Kidney (tissue), 14 donors: ENCODE measurements around the gene PPM1L. TPM values are rescaled to one million over a fixed set of nuclear protein-coding genes. Genes with fewer than 3 reads are reported as not detected.

Experiments
- DNase-seq, 5 donors: peaks; one replicate each; pipeline ENCODE4 v3.0.0-alpha.2; 2013 to 2020
- FAIRE-seq: peaks from 2 replicates; lab custom pipeline; 2012; peaks lifted over from hg19 to GRCh38; lab: Jason Lieb, UNC
- H3K27ac ChIP-seq, 2 donors: one replicate each; pipeline ENCODE4 v1.7.0; 2013; ENCODE audit warnings: low read depth in 2 of 2, low read length in 2 of 2, inconsistent platforms in 1 of 2
- H3K27me3 ChIP-seq: one replicate; pipeline ENCODE4 v1.7.1; 2013; ENCODE audit warnings: low read length, inconsistent platforms; ENCODE audit not compliant: control insufficient read depth, insufficient read depth
- H3K36me3 ChIP-seq, 3 donors: one replicate each; pipeline versions ENCODE4 v1.7.0 to v1.7.1; 2013; ENCODE audit warnings: low read length in 3 of 3, control low read depth in 1 of 3, inconsistent platforms in 1 of 3; ENCODE audit not compliant: insufficient read depth in 3 of 3, control insufficient read depth in 2 of 3
- H3K4me1 ChIP-seq, 3 donors: one replicate each; pipeline versions ENCODE4 v1.7.0 to v1.7.1; 2013; ENCODE audit warnings: low read length in 3 of 3, inconsistent platforms in 1 of 3, low read depth in 1 of 3; ENCODE audit not compliant: control insufficient read depth in 2 of 3, insufficient read depth in 2 of 3
- H3K4me3 ChIP-seq, 3 donors: one replicate each; pipeline versions ENCODE4 v1.7.0 to v1.8.1; 2013; ENCODE audit warnings: low read length in 3 of 3, control low read depth in 1 of 3, inconsistent platforms in 1 of 3
- H3K9ac ChIP-seq, 3 donors: one replicate each; pipeline versions ENCODE4 v1.7.0 to v1.7.1; 2013; ENCODE audit warnings: low read length in 3 of 3, control low read depth in 1 of 3, inconsistent platforms in 1 of 3
- H3K9me3 ChIP-seq, 3 donors: one replicate each; pipeline versions ENCODE4 v1.7.0 to v1.7.1; 2013; ENCODE audit warnings: low read length in 3 of 3, control low read depth in 1 of 3, inconsistent platforms in 1 of 3; ENCODE audit not compliant: control insufficient read depth in 2 of 3, insufficient read depth in 1 of 3
- CTCF ChIP-seq: IDR thresholded peaks from 3 replicates; pipeline ENCODE4 v1.5.1; 2012; ENCODE audit warnings: mild to moderate bottlenecking, moderate library complexity, borderline replicate concordance; ENCODE audit not compliant: insufficient read depth; ENCODE audit errors: extremely low read depth
- intact Hi-C: fragments of 100-400 bp; cut with DNase I; formaldehyde crosslinking; loops from one replicate; pipeline ENCODE4 v1.11.1; 2022
- polyA plus RNA-seq: library from polyadenylated mRNA; stranded (reverse); fragments of 350-450 nt; fragmentation: Illumina TruSeq; extraction: RNeasy Lipid Tissue Mini Kit (QIAGEN cat#74804); gene quantifications from one replicate; pipeline ENCODE4 v1.2.3, GENCODE V29; 2014; ENCODE audit warnings: low read depth, low replicate concordance; ENCODE audit not compliant: insufficient read depth
- total RNA-seq: library from RNA; stranded (reverse); fragmentation: NEBNext Ultra II Directional; extraction: Animal tissue kit (Norgen Biotek cat#: 25700); gene quantifications from one replicate; pipeline ENCODE4 v1.2.1, GENCODE V29; 2021
- donor health status: control.
- donor health status: control.
- donor health status: control.
- donor health status: control.
- donor health status: control.
- donor health status: DM: yes; HTN: yes; CAD: no.
- donor health status: Normal renal cell carcinoma (clear cell type).

PPM1L gene
- total and polyA plus RNA-seq, 2 donors from 2014 or later = 2.8 to 13.8 TPM

GRCh38 chr3:161100994-161101393 lies 345.0 kb downstream of the PPM1L start:
- intact Hi-C loops = no loop called here
- H3K4me1 ChIP-seq = peaks cover 0 to 5% (median 0%) of the 10 kb centered on the region in 3 donors
- no peak overlapping the region for H3K4me3 ChIP-seq
- TF ChIP-seq CTCF = no peak
- no peak for FAIRE-seq
- H3K9ac ChIP-seq = no peak overlapping the region
- peaks cover 0 to 5% (median 3%) of the 10 kb centered on the region in 3 donors for H3K36me3 ChIP-seq
- no peak for DNase-seq
- H3K27me3 ChIP-seq = no peaks in the 10 kb centered on the region
- no peaks in the 10 kb centered on the region for H3K9me3 ChIP-seq
- H3K27ac ChIP-seq = no peak overlapping the region

DNA sequence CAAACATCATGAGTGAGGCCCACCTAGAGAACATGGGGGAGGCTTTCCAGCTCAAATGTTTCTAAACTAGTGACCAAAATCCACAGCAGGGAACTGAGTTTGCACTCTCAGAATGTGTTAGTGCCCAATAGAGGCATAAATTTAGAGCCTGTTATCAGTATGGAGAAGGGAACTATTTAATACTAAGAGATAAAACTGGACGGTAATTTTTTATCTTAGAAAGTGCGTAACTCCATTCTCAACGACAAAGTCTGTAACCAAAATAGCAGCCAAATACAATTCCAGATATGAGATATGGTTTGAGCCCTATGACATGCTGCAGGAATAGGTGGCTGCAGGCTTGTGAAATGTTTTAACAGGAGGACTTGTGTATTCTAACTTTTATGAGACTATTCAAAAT lies 345.6 kb downstream of the PPM1L start:
- DNase-seq (no peak), FAIRE-seq (no peak)
- intact Hi-C loops = no loop called here
- no peak overlapping the region for H3K4me3 ChIP-seq
- no peaks in the 10 kb centered on the region for H3K27me3 ChIP-seq
- no peak overlapping the region for H3K27ac ChIP-seq
- no peak for TF ChIP-seq CTCF
- H3K9ac ChIP-seq = no peak overlapping the region
- H3K9me3 ChIP-seq = no peaks in the 10 kb centered on the region
- peaks cover 0 to 5% (median 3%) of the 10 kb centered on the region in 3 donors for H3K36me3 ChIP-seq
- H3K4me1 ChIP-seq = peaks cover 0 to 5% (median 0%) of the 10 kb centered on the region in 3 donors

DNA sequence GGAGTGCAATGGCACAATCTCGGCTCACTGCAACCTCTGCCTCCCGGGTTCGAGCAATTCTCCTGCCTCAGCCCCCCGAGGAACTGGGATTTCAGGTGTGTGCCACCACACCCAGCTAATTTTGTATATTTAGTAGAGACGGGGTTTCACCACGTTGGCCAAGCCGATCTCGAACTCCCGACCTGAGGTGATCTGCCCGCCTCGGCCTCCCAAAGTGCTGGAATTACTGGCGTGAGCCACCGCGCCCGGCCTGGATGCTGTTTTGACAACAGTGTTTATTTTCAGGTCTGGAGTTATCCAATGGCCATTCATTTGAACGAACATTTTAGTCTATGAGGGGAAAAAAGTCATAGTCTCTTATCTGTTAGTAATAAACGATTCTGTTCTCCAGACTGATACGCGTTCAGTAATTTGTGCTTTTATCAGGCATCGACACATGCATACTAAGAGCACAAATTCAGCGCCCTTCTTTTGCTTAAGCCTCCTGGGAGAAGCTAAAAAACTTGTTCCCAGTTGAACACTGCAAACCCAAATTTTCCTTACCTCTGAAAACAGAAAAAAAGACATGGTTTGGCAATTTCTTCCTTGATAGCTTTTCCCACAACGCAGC lies 347.9 kb downstream of the PPM1L start:
- H3K9me3 ChIP-seq = no peaks in the 10 kb centered on the region
- FAIRE-seq = no peak
- DNase-seq = peak in 1 of 5 donors; percentile 36
- peaks cover 0 to 5% (median 0%) of the 10 kb centered on the region in 3 donors for H3K4me1 ChIP-seq
- TF ChIP-seq CTCF = no peak
- no peaks in the 10 kb centered on the region for H3K27me3 ChIP-seq
- H3K36me3 ChIP-seq = peaks cover 0 to 3% (median 3%) of the 10 kb centered on the region in 3 donors
- peak overlapping the region; percentile 69 to 94 (median 83) for H3K4me3 ChIP-seq
- intact Hi-C loops = no loop called here
- H3K27ac ChIP-seq = no peak overlapping the region
- H3K9ac ChIP-seq = peak overlapping the region; percentile 53 to 77 (median 72)
